HEK293 (cell line): ENCODE data around the gene VILL.

Experiments
- CTCF ChIA-PET: fragments of 350-600 bp; formaldehyde crosslinking; extraction: SDS; loops from one replicate; lab custom pipeline; 2021; ENCODE audit warnings: antibody characterized with exemption; lab: Yijun Ruan, JAX
- POLR2A ChIA-PET: fragments of 300-600 bp; formaldehyde crosslinking; extraction: SDS; loops from one replicate; lab custom pipeline; 2020; ENCODE audit warnings: antibody characterized with exemption, inconsistent platforms; lab: Yijun Ruan, JAX
- H3K27ac ChIP-seq: fragments of 200-500 bp; sonication (Bioruptor generic); 2 replicates; pipeline ENCODE4 v1.5.1; 2014; ENCODE audit warnings: low read depth, low read length, control low read depth, inconsistent platforms; ENCODE audit errors: extremely low read depth
- H3K36me3 ChIP-seq, 2 experiments: fragments of 200-500 bp in 1 of 2; sonication (Bioruptor generic) in 1 of 2; 1 replicate in 1 of 2; 2 replicates in 1 of 2; pipeline ENCODE4 v1.5.1; 2014 to 2017; ENCODE audit warnings: inconsistent platforms in 2 of 2, low read length in 2 of 2; ENCODE audit not compliant: control insufficient read depth in 2 of 2, insufficient read depth in 1 of 2
- H3K4me1 ChIP-seq: fragments of 200-500 bp; sonication (Bioruptor generic); 2 replicates; pipeline ENCODE4 v1.5.1; 2014; ENCODE audit warnings: mild to moderate bottlenecking, low read length, inconsistent platforms; ENCODE audit not compliant: control insufficient read depth, insufficient read depth
- H3K4me3 ChIP-seq: 2 replicates; pipeline ENCODE4 v1.5.1; 2011; ENCODE audit warnings: low read depth, mild to moderate bottlenecking, control low read depth, low read length, moderate library complexity
- H3K9me3 ChIP-seq: fragments of 200-500 bp; sonication (Bioruptor generic); 2 replicates; pipeline ENCODE4 v1.5.1; 2014; ENCODE audit warnings: low read depth, low read length, inconsistent platforms; ENCODE audit not compliant: control insufficient read depth, insufficient read depth
- GFI1B ChIP-seq: fragments of 450-650 bp; formaldehyde crosslinking; IDR thresholded peaks from 2 replicates; pipeline ENCODE4 v1.5.1; 2016; ENCODE audit warnings: missing biosample characterization, missing genetic modification characterization
- HOXC10 ChIP-seq: sonication (generic); formaldehyde crosslinking; IDR thresholded peaks from 2 replicates; pipeline ENCODE4 v1.8.1; 2023; ENCODE audit warnings: mild to moderate bottlenecking, missing genetic modification reagents
- MZF1 ChIP-seq: fragments of 450-650 bp; formaldehyde crosslinking; IDR thresholded peaks from 2 replicates; pipeline ENCODE4 v1.5.1; 2017; ENCODE audit warnings: missing biosample characterization, missing genetic modification characterization, borderline replicate concordance
- OSR2 ChIP-seq: fragments of 450-650 bp; formaldehyde crosslinking; IDR thresholded peaks from 2 replicates; pipeline ENCODE4 v1.5.1; 2016; ENCODE audit warnings: missing biosample characterization, missing genetic modification characterization
- PRDM1 ChIP-seq: fragments of 450-650 bp; formaldehyde crosslinking; IDR thresholded peaks from 2 replicates; pipeline ENCODE4; 2016; ENCODE audit warnings: missing biosample characterization, missing genetic modification characterization
- SCRT1 ChIP-seq: fragments of 450-650 bp; formaldehyde crosslinking; IDR thresholded peaks from 2 replicates; pipeline ENCODE4 v1.5.1; 2016; ENCODE audit warnings: missing biosample characterization, missing genetic modification characterization, borderline replicate concordance
- ZFP3 ChIP-seq: fragments of 450-650 bp; formaldehyde crosslinking; IDR thresholded peaks from 2 replicates; pipeline ENCODE4 v1.5.1; 2016; ENCODE audit warnings: low read depth, missing biosample characterization, missing genetic modification characterization
- ZIC2 ChIP-seq: fragments of 450-650 bp; formaldehyde crosslinking; IDR thresholded peaks from 2 replicates; pipeline ENCODE4 v1.5.1; 2016; ENCODE audit warnings: missing biosample characterization, missing genetic modification characterization
- ZNF138 ChIP-seq: fragments of 450-650 bp; formaldehyde crosslinking; IDR thresholded peaks from 2 replicates; pipeline ENCODE4 v1.5.1; 2016; ENCODE audit warnings: missing biosample characterization, missing genetic modification characterization, borderline replicate concordance
- ZNF16 ChIP-seq: fragments of 450-650 bp; formaldehyde crosslinking; IDR thresholded peaks from 2 replicates; pipeline ENCODE4 v1.5.1; 2016; ENCODE audit warnings: low read depth, missing biosample characterization, missing genetic modification characterization
- ZNF169 ChIP-seq: fragments of 450-650 bp; formaldehyde crosslinking; IDR thresholded peaks from 2 replicates; pipeline ENCODE4 v1.5.1; 2016; ENCODE audit warnings: missing biosample characterization, missing genetic modification characterization
- ZNF174 ChIP-seq: fragments of 450-650 bp; formaldehyde crosslinking; IDR thresholded peaks from 2 replicates; pipeline ENCODE4 v1.5.0; 2017; ENCODE audit warnings: missing biosample characterization, mild to moderate bottlenecking, missing genetic modification characterization
- ZNF184 ChIP-seq: fragments of 450-650 bp; IDR thresholded peaks from 2 replicates; pipeline ENCODE4 v1.5.1; 2018; ENCODE audit warnings: missing biosample characterization, mild to moderate bottlenecking, missing genetic modification characterization
- ZNF221 ChIP-seq: fragments of 450-650 bp; formaldehyde crosslinking; IDR thresholded peaks from 2 replicates; pipeline ENCODE4 v1.5.1; 2017; ENCODE audit warnings: missing biosample characterization, missing genetic modification characterization, borderline replicate concordance
- ZNF223 ChIP-seq: fragments of 450-650 bp; formaldehyde crosslinking; IDR thresholded peaks from 2 replicates; pipeline ENCODE4 v1.5.1; 2016; ENCODE audit warnings: missing biosample characterization, missing genetic modification characterization
- ZNF23 ChIP-seq: fragments of 450-650 bp; formaldehyde crosslinking; IDR thresholded peaks from 2 replicates; pipeline ENCODE4 v1.5.1; 2016; ENCODE audit warnings: missing biosample characterization, missing genetic modification characterization, borderline replicate concordance
- ZNF24 ChIP-seq: fragments of 450-650 bp; formaldehyde crosslinking; IDR thresholded peaks from 2 replicates; pipeline ENCODE4 v1.5.1; 2016; ENCODE audit warnings: missing biosample characterization, missing genetic modification characterization
- ZNF354C ChIP-seq: fragments of 450-650 bp; formaldehyde crosslinking; IDR thresholded peaks from 2 replicates; pipeline ENCODE4 v1.5.1; 2016; ENCODE audit warnings: missing biosample characterization, missing genetic modification characterization, low read depth, borderline replicate concordance
- ZNF521 ChIP-seq: fragments of 450-650 bp; formaldehyde crosslinking; IDR thresholded peaks from 2 replicates; pipeline ENCODE4 v1.5.1; 2017; ENCODE audit warnings: missing biosample characterization, mild to moderate bottlenecking, missing genetic modification characterization
- ZNF560 ChIP-seq: fragments of 450-650 bp; formaldehyde crosslinking; IDR thresholded peaks from 2 replicates; pipeline ENCODE4 v1.5.1; 2017; ENCODE audit warnings: missing biosample characterization, missing genetic modification characterization, borderline replicate concordance
- ZNF664 ChIP-seq: fragments of 450-650 bp; formaldehyde crosslinking; IDR thresholded peaks from 2 replicates; pipeline ENCODE4 v1.5.1; 2016; ENCODE audit warnings: missing biosample characterization, missing genetic modification characterization
- ZNF747 ChIP-seq: fragments of 450-650 bp; formaldehyde crosslinking; IDR thresholded peaks from 2 replicates; pipeline ENCODE4 v1.5.1; 2016; ENCODE audit warnings: missing biosample characterization, missing genetic modification characterization
- ZNF837 ChIP-seq: fragments of 450-650 bp; formaldehyde crosslinking; IDR thresholded peaks from 2 replicates; pipeline ENCODE4 v1.5.1; 2016; ENCODE audit warnings: missing biosample characterization, missing genetic modification characterization
- TF ChIP-seq, protein P1 (sequence below): fragments of 450-650 bp; formaldehyde crosslinking; IDR thresholded peaks from 2 replicates; pipeline ENCODE4 v1.5.1; 2017; ENCODE audit warnings: missing biosample characterization, missing genetic modification characterization
- TF ChIP-seq, protein P2 (sequence below): fragments of 450-650 bp; IDR thresholded peaks from 2 replicates; pipeline ENCODE4 v1.5.1; 2018; ENCODE audit warnings: missing biosample characterization, mild to moderate bottlenecking, missing genetic modification characterization
- TF ChIP-seq, protein P3 (sequence below): fragments of 450-650 bp; formaldehyde crosslinking; IDR thresholded peaks from 2 replicates; pipeline ENCODE4 v1.5.1; 2016; ENCODE audit warnings: missing biosample characterization, missing genetic modification characterization
- TF ChIP-seq, protein P4 (sequence below): fragments of 450-650 bp; formaldehyde crosslinking; IDR thresholded peaks from 2 replicates; pipeline ENCODE4; 2016; ENCODE audit warnings: missing biosample characterization, missing genetic modification characterization
- TF ChIP-seq, protein P5 (sequence below): fragments of 450-650 bp; formaldehyde crosslinking; IDR thresholded peaks from 2 replicates; pipeline ENCODE4 v1.5.1; 2017; ENCODE audit warnings: missing biosample characterization, missing genetic modification characterization

The VILL gene

DNA sequence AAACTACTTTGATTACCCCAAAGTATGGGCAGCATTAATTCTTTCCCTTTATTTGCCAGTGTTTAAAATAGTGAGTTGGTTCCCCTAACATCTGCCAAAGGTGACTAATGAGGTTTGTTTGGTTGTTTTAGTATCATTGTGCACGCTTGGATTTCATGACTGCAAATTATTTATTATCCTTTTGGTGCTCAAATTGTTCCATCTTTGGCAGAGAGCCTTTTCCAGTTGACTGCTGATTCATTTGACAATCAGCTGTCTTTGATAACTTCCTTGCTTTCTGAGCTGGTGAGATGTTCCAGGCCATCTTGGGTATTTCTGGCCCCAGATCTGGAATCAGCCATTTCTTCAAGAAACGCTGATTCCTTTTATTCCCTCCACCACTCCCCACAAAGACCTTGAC lies 57.3 kb downstream of the VILL start:
- Histone ChIP-seq H3K9me3 (no peaks in the 10 kb centered on the region), H3K36me3 (no peaks in the 10 kb centered on the region), H3K4me1 (no peaks in the 10 kb centered on the region), H3K4me3 (no peak overlapping the region), H3K27ac (no peak overlapping the region)
- POLR2A ChIA-PET = no interaction called here
- TF ChIP-seq ZNF664 (tag by site-specific recombination) (no peak), PRDM1 (tag by site-specific recombination) (no peak), ZNF221 (tag by site-specific recombination) (no peak), ZNF184 (tag by site-specific recombination) (no peak), ZNF521 (no peak), HOXC10 (CRISPR knock-in tag) (no peak), GFI1B (tag by site-specific recombination) (no peak), ZNF23 (tag by site-specific recombination) (no peak), ZNF354C (no peak)
- TF ChIP-seq, protein P1, sequence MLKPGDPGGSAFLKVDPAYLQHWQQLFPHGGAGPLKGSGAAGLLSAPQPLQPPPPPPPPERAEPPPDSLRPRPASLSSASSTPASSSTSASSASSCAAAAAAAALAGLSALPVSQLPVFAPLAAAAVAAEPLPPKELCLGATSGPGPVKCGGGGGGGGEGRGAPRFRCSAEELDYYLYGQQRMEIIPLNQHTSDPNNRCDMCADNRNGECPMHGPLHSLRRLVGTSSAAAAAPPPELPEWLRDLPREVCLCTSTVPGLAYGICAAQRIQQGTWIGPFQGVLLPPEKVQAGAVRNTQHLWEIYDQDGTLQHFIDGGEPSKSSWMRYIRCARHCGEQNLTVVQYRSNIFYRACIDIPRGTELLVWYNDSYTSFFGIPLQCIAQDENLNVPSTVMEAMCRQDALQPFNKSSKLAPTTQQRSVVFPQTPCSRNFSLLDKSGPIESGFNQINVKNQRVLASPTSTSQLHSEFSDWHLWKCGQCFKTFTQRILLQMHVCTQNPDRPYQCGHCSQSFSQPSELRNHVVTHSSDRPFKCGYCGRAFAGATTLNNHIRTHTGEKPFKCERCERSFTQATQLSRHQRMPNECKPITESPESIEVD (tag by site-specific recombination) = no peak
- TF ChIP-seq, protein P2, sequence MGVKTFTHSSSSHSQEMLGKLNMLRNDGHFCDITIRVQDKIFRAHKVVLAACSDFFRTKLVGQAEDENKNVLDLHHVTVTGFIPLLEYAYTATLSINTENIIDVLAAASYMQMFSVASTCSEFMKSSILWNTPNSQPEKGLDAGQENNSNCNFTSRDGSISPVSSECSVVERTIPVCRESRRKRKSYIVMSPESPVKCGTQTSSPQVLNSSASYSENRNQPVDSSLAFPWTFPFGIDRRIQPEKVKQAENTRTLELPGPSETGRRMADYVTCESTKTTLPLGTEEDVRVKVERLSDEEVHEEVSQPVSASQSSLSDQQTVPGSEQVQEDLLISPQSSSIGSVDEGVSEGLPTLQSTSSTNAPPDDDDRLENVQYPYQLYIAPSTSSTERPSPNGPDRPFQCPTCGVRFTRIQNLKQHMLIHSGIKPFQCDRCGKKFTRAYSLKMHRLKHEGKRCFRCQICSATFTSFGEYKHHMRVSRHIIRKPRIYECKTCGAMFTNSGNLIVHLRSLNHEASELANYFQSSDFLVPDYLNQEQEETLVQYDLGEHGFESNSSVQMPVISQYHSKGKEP = no peak
- CTCF ChIA-PET = no interaction called here

DNA sequence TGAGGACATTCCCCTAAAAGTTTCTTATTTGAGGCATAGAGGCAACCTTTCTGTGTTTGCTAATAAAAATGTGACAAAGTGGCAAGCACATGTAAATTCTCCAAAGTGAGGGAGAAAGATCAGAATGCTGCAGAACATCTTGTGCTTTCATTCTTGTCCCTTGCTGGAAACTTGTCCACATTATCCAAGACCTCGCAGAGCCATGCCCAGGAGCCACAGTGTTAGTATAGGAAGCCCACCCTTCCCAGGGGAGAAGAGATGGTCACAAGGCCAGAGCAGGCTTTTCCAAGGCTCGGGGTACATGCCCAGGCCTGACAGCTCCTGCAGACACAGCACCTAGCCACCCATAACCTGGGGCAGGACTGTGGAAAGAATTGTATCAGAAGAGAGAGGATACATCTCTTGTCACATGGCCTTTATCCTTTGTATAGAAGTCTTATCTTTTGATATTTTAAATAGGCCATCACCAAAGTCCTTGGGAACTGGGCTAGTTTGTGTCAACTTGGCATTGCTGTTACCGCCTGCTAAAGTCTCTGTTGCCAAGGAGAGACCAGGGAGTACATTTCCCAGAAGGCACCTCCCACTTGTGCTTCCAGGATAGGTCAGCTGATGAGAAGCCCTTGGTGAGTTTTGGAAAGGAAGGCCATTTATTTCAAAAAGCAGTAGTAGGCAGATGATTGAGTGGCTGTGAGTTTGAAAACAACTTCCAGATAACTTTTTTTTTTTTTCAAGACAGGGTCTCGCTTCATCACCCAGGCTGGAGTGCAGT lies 59.0 kb downstream of the VILL start:
- Histone ChIP-seq H3K4me3 (no peak overlapping the region), H3K27ac (no peak overlapping the region), H3K9me3 (no peaks in the 10 kb centered on the region), H3K36me3 (no peaks in the 10 kb centered on the region), H3K4me1 (no peaks in the 10 kb centered on the region)
- ChIA-PET CTCF (no interaction called here), POLR2A (no interaction called here)
- no peak for TF ChIP-seq ZNF169 (tag by site-specific recombination)
- no peak for TF ChIP-seq ZNF138 (tag by site-specific recombination)
- TF ChIP-seq, protein P3, sequence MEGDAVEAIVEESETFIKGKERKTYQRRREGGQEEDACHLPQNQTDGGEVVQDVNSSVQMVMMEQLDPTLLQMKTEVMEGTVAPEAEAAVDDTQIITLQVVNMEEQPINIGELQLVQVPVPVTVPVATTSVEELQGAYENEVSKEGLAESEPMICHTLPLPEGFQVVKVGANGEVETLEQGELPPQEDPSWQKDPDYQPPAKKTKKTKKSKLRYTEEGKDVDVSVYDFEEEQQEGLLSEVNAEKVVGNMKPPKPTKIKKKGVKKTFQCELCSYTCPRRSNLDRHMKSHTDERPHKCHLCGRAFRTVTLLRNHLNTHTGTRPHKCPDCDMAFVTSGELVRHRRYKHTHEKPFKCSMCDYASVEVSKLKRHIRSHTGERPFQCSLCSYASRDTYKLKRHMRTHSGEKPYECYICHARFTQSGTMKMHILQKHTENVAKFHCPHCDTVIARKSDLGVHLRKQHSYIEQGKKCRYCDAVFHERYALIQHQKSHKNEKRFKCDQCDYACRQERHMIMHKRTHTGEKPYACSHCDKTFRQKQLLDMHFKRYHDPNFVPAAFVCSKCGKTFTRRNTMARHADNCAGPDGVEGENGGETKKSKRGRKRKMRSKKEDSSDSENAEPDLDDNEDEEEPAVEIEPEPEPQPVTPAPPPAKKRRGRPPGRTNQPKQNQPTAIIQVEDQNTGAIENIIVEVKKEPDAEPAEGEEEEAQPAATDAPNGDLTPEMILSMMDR (tag by site-specific recombination) = no peak
- no peak for TF ChIP-seq SCRT1 (tag by site-specific recombination)
- TF ChIP-seq MZF1 (tag by site-specific recombination) = no peak
- no peak for TF ChIP-seq ZNF223 (tag by site-specific recombination)
- TF ChIP-seq, protein P4, sequence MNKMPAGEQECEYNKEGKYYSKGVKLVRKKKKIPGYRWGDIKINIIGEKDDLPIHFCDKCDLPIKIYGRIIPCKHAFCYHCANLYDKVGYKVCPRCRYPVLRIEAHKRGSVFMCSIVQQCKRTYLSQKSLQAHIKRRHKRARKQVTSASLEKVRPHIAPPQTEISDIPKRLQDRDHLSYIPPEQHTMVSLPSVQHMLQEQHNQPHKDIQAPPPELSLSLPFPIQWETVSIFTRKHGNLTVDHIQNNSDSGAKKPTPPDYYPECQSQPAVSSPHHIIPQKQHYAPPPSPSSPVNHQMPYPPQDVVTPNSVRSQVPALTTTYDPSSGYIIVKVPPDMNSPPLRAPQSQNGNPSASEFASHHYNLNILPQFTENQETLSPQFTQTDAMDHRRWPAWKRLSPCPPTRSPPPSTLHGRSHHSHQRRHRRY (tag by site-specific recombination) = no peak
- TF ChIP-seq ZNF174 (tag by site-specific recombination) = no peak
- TF ChIP-seq, protein P5, sequence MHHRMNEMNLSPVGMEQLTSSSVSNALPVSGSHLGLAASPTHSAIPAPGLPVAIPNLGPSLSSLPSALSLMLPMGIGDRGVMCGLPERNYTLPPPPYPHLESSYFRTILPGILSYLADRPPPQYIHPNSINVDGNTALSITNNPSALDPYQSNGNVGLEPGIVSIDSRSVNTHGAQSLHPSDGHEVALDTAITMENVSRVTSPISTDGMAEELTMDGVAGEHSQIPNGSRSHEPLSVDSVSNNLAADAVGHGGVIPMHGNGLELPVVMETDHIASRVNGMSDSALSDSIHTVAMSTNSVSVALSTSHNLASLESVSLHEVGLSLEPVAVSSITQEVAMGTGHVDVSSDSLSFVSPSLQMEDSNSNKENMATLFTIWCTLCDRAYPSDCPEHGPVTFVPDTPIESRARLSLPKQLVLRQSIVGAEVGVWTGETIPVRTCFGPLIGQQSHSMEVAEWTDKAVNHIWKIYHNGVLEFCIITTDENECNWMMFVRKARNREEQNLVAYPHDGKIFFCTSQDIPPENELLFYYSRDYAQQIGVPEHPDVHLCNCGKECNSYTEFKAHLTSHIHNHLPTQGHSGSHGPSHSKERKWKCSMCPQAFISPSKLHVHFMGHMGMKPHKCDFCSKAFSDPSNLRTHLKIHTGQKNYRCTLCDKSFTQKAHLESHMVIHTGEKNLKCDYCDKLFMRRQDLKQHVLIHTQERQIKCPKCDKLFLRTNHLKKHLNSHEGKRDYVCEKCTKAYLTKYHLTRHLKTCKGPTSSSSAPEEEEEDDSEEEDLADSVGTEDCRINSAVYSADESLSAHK (tag by site-specific recombination) = no peak
- no peak for TF ChIP-seq ZNF24 (tag by site-specific recombination)
- TF ChIP-seq ZNF837 = no peak
- TF ChIP-seq ZIC2 (tag by site-specific recombination) = no peak
- no peak for TF ChIP-seq ZFP3 (tag by site-specific recombination)
- no peak for TF ChIP-seq ZNF747
- no peak for TF ChIP-seq ZNF16 (tag by site-specific recombination)
- no peak for TF ChIP-seq ZNF560
- TF ChIP-seq OSR2 (tag by site-specific recombination) = no peak
